GM12878 (cell line): ENCODE measurements around the gene MRPS27. TPM values are rescaled to one million over a fixed set of nuclear protein-coding genes. Genes with fewer than 3 reads are reported as not detected.

ENCODE experiments used
- ASH2L ChIP-seq: fragments of 300-600, 200-600 bp; sonication (generic); IDR thresholded peaks from 2 replicates; pipeline ENCODE4 v1.6.1; 2017; ENCODE audit warnings: low read depth, mild to moderate bottlenecking, borderline replicate concordance
- CUX1 ChIP-seq: IDR thresholded peaks from 2 replicates; pipeline ENCODE4 v1.6.1; 2012; ENCODE audit warnings: improper control_type of control experiment, low read depth, low read length; ENCODE audit not compliant: insufficient replicate concordance
- DPF2 ChIP-seq: fragments of 450-650 bp; IDR thresholded peaks from 2 replicates; pipeline ENCODE4 v1.6.1; 2017; ENCODE audit warnings: mild to moderate bottlenecking
- FOXM1 ChIP-seq: IDR thresholded peaks from 2 replicates; pipeline ENCODE4 v1.6.1; 2012; ENCODE audit warnings: low read depth, mild to moderate bottlenecking, inconsistent platforms, low read length, moderate library complexity
- NFYB ChIP-seq: IDR thresholded peaks from 2 replicates; pipeline ENCODE4 v1.6.1; 2011; ENCODE audit warnings: low read depth, mild to moderate bottlenecking, low read length, improper control_type of control experiment, moderate library complexity; ENCODE audit not compliant: insufficient read depth
- NKRF ChIP-seq: fragments of 450-650 bp; conservative IDR thresholded peaks from 2 replicates; pipeline ENCODE4 v1.6.1; 2017; ENCODE audit warnings: mild to moderate bottlenecking, moderate library complexity
- NR2F1 ChIP-seq: fragments of 450-650 bp; conservative IDR thresholded peaks from 2 replicates; pipeline ENCODE4 v1.6.1; 2017; ENCODE audit warnings: mild to moderate bottlenecking
- PAX5 ChIP-seq: IDR thresholded peaks from 2 replicates; pipeline ENCODE4 v1.6.1; 2011; ENCODE audit warnings: low read depth, low read length, borderline replicate concordance
- POLR2A ChIP-seq: IDR thresholded peaks from 2 replicates; pipeline ENCODE4 v1.6.1; 2011; ENCODE audit warnings: low read depth, mild to moderate bottlenecking, low read length
- PRDM15 ChIP-seq: fragments of 450-650 bp; formaldehyde crosslinking; IDR thresholded peaks from 2 replicates; pipeline ENCODE4 v1.4.0; 2020; ENCODE audit warnings: mild to moderate bottlenecking, moderate library complexity
- RB1 ChIP-seq: fragments of 450-650 bp; formaldehyde crosslinking; IDR thresholded peaks from 2 replicates; pipeline ENCODE4 v1.6.1; 2017; ENCODE audit warnings: mild to moderate bottlenecking, borderline replicate concordance
- SKIL ChIP-seq: fragments of 450-650 bp; IDR thresholded peaks from 2 replicates; pipeline ENCODE4 v1.6.1; 2017; ENCODE audit warnings: mild to moderate bottlenecking, low read depth, inconsistent platforms; ENCODE audit not compliant: poor library complexity, severe bottlenecking
- SMARCA5 ChIP-seq: fragments of 450-650 bp; IDR thresholded peaks from 2 replicates; pipeline ENCODE4 v1.6.1; 2017; ENCODE audit warnings: mild to moderate bottlenecking
- SRF ChIP-seq, 2 experiments: IDR thresholded peaks; 2 replicates each; pipeline ENCODE4 v1.6.1; 2011; ENCODE audit warnings: low read depth in 2 of 2, low read length in 2 of 2, mild to moderate bottlenecking in 1 of 2, moderate library complexity in 1 of 2
- YY1 ChIP-seq: IDR thresholded peaks from 2 replicates; pipeline ENCODE4 v1.6.1; 2011; ENCODE audit warnings: low read depth, mild to moderate bottlenecking, low read length
- polyA plus RNA-seq, 11 experiments: library from polyadenylated mRNA; depleted of rRNA in 4 of 11; unstranded in 6 of 11; stranded (reverse) in 5 of 11; fragments of >200 nt; fragmentation: Nextera tagmentation in 4 of 11; fragmentation: Illumina TruSeq in 1 of 11; extraction: Ambion mirVana in 4 of 11; extraction: Trizol in 1 of 11; gene quantifications; 1 replicate in 1 of 11; 2 replicates in 10 of 11; pipeline versions ENCODE4 v1.2.1 to v1.2.3, GENCODE V29; 2011 to 2016; ENCODE audit warnings: inconsistent platforms in 2 of 11, missing spikeins in 2 of 11, low read depth in 1 of 11
- total RNA-seq, 4 experiments: library from RNA; depleted of rRNA in 3 of 4; stranded (reverse); fragments of >200 nt in 3 of 4; fragmentation: Illumina TruSeq in 1 of 4; extraction: Trizol in 1 of 4; gene quantifications; 2 replicates each; pipeline versions ENCODE4 v1.2.1 to v1.2.3, GENCODE V29; 2013 to 2021

The MRPS27 gene
- total and polyA plus RNA-seq, 10 of the 15 experiments (the other 5 are each of a cell fraction or from before 2014, with no cell fraction given): 61.0 to 128 (median 93.0) TPM

- TF ChIP-seq SKIL (no peak), NFYB (peak; percentile 77), PAX5 (no peak), PRDM15 (CRISPR knock-in tag) (no peak), POLR2A (peak; percentile 100), RB1 (peak; percentile 72; the same call in 1 of the 2 replicates), NKRF (peak; percentile 86; the same call in 1 of the 2 replicates), FOXM1 (no peak), SMARCA5 (peak; percentile 85), YY1 (peak; percentile 49; the same call in 1 of the 2 replicates), DPF2 (peak; percentile 85), NR2F1 (0 out of 2 replicates have a peak, but pooled peaks have one; percentile 35), SRF (IDR thresholded peaks at IDR 0.05; ENCODE audit: low read depth in 2 of 2, low read length in 2 of 2) (no peak), CUX1 (no peak), ASH2L (0 out of 2 replicates have a peak, but pooled peaks have one; percentile 58)
These were observed 11.8 kb downstream of the MRPS27 start (continued) for GRCh38 chr5:72307968-72308852.
